ENCODE measurements around the gene KIF25. TPM values are rescaled to one million over a fixed set of nuclear protein-coding genes. Genes with fewer than 3 reads are reported as not detected.

KIF25 gene
- total RNA-seq, 1 experiment from 2014 or later, result 0.59 TPM

DNA sequence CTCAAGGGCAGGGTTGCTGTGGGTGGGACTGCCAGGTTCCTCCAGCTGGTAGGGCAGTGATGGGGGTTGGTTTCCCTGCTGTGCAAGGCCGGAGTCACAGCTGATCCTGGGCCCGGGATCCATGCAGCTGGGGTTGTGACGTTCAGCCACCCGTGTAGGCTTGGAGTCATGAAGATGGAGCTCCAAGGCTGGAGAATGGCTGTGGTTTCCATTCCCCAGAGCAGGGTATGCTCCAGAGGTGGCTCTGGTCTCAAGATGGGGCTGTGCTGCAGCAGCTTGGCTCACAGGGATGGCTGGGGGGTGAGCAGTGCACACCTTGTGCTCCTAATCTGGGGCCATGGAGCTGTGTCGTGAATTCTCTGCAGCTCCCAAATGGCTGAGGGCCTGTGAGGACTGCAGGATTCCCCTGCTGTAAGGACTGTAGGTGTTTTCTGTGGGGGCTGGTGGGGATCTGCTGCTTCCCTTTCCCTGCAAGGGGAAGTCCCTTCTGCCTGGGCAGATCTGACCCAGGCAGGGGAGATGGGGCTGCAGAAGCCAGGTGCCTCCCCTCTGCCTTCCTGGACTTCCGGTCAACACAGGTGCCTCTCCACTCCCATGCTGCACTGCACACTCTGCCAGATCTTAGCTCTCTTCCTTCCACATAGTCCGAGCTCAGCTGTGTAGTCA lies 15.9 kb downstream of the KIF25 start:
- H2BK15ac ChIP-seq (ENCODE audit: low read depth, low read length), result no peak overlapping the region
- H3K27me3 ChIP-seq (ENCODE audit: insufficient read depth, low read length), result no peaks in the 10 kb centered on the region
- no peak overlapping the region for H2BK12ac ChIP-seq (ENCODE audit: insufficient read length, low read depth, low read length)
- no peak overlapping the region for H3K18ac ChIP-seq (ENCODE audit: insufficient read length, low read depth, low read length)
- no peak overlapping the region for H2AK5ac ChIP-seq (ENCODE audit: insufficient read length, low read length)
- no peak overlapping the region for H3K9ac ChIP-seq (ENCODE audit: extremely low read depth, insufficient read length, low read length)
- no peaks in the 10 kb centered on the region for H3K79me1 ChIP-seq (ENCODE audit: insufficient read depth, low read depth, low read length, poor library complexity, severe bottlenecking)
- no peak overlapping the region for H3T11ph ChIP-seq (ENCODE audit: low read length)
- no peak overlapping the region; the same call in 1 of the 2 replicates for H3K14ac ChIP-seq (ENCODE audit: insufficient read depth, low read length)
- WGBS (ENCODE audit: extremely low coverage, insufficient read length, low lambda C conversion rate), result no CpG with 5 or more reads among the region's 7 CpGs
- no peak overlapping the region for H3K27ac ChIP-seq (ENCODE audit: insufficient read length, low read depth, low read length)
- H3K23ac ChIP-seq (ENCODE audit: insufficient read length, low read depth, low read length), result no peak overlapping the region
- no peaks in the 10 kb centered on the region for H3K9me3 ChIP-seq (ENCODE audit: control insufficient read depth, low read depth, low read length)
- no peak overlapping the region for H3K4me2 ChIP-seq (ENCODE audit: insufficient read depth, insufficient read length, low read length)
- no peak overlapping the region for H2AFZ ChIP-seq (ENCODE audit: low read length)
- H2BK120ac ChIP-seq (ENCODE audit: low read depth, low read length, poor library complexity, severe bottlenecking), result no peak overlapping the region
- H2BK5ac ChIP-seq (ENCODE audit: insufficient read length, low read length), result no peak overlapping the region
- Mint-ChIP-seq H3K4me1 (peaks cover 13 to 14% of the 10 kb centered on the region in 2 experiments), H3K4me3 (no peak overlapping the region), H3K27ac (peak overlapping the region in 1 of 3 experiments; percentile 23; a peak in 1 of 7 replicates), H3K27me3 (ENCODE audit: low read depth) (peaks cover 2% of the 10 kb centered on the region; the same call in 1 of the 2 replicates), H3K9me3 (peaks cover 18 to 19% of the 10 kb centered on the region in 2 experiments), H3K36me3 (ENCODE audit: insufficient read depth in 1 of 3, low read depth in 3 of 3) (peaks cover 0 to 16% (median 3%) of the 10 kb centered on the region in 3 experiments; a peak in 5 of 7 replicates)
- H4K5ac ChIP-seq (ENCODE audit: insufficient read length, low read depth, low read length), result no peak overlapping the region
- H3K79me2 ChIP-seq (ENCODE audit: insufficient read depth, low read length), result no peaks in the 10 kb centered on the region
- TF ChIP-seq, protein P1, sequence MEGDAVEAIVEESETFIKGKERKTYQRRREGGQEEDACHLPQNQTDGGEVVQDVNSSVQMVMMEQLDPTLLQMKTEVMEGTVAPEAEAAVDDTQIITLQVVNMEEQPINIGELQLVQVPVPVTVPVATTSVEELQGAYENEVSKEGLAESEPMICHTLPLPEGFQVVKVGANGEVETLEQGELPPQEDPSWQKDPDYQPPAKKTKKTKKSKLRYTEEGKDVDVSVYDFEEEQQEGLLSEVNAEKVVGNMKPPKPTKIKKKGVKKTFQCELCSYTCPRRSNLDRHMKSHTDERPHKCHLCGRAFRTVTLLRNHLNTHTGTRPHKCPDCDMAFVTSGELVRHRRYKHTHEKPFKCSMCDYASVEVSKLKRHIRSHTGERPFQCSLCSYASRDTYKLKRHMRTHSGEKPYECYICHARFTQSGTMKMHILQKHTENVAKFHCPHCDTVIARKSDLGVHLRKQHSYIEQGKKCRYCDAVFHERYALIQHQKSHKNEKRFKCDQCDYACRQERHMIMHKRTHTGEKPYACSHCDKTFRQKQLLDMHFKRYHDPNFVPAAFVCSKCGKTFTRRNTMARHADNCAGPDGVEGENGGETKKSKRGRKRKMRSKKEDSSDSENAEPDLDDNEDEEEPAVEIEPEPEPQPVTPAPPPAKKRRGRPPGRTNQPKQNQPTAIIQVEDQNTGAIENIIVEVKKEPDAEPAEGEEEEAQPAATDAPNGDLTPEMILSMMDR (conservative IDR thresholded peaks at IDR 0.05), result no peak
- H2BK20ac ChIP-seq (ENCODE audit: low read depth, low read length, poor library complexity, severe bottlenecking), result no peak overlapping the region
- no peaks in the 10 kb centered on the region for H4K20me1 ChIP-seq (ENCODE audit: control insufficient read depth, insufficient read depth, insufficient read length)
- DNase-seq, result no peak
- no peak overlapping the region for H3K4ac ChIP-seq (ENCODE audit: low read depth, low read length)
- H4K8ac ChIP-seq (replicated peaks; ENCODE audit: insufficient read length, low read depth, low read length), result no peak overlapping the region
- no peak overlapping the region for H4K91ac ChIP-seq (ENCODE audit: insufficient read length, low read depth, low read length)
- H3K23me2 ChIP-seq (ENCODE audit: insufficient read length, low read depth, low read length, poor library complexity, severe bottlenecking), result no peaks in the 10 kb centered on the region
- H3K56ac ChIP-seq (ENCODE audit: insufficient read length, low read depth, low read length), result no peak overlapping the region
- H3K4me1 ChIP-seq (ENCODE audit: insufficient read depth, low read length), result no peaks in the 10 kb centered on the region

All from H9 (cell line).